Measurements from ENCODE around the gene PIP4K2B. TPM values are rescaled to one million over a fixed set of nuclear protein-coding genes. Genes with fewer than 3 reads are reported as not detected.

The PIP4K2B gene
- total RNA-seq, 1 experiment from 2014 or later, result 42.3 TPM

GRCh38 chr17:38844261-38844757 lies 45.0 kb upstream of the PIP4K2B start:
- BruUV-seq (replicated peaks), result no TSS peak
- ATAC-seq (no peak), DNase-seq (ENCODE audit: low read depth, low spot score) (no peak)
- peaks cover 8% of the 10 kb centered on the region; the same call in 1 of the 2 replicates for H3K36me3 ChIP-seq (ENCODE audit: control insufficient read depth, insufficient read depth, low read length)
- no peak overlapping the region for H3K4me3 ChIP-seq (ENCODE audit: low read depth in 2 of 2, low read length in 2 of 2)
- H3K27me3 ChIP-seq (ENCODE audit: control insufficient read depth, insufficient read depth, low read length), result no peaks in the 10 kb centered on the region
- no peaks in the 10 kb centered on the region for H3K9me3 ChIP-seq (ENCODE audit: control insufficient read depth, insufficient read depth, low read depth, low read length)
- H3K4me1 ChIP-seq (ENCODE audit: control insufficient read depth, insufficient read depth, low read length), result peaks cover 3% of the 10 kb centered on the region; the same call in 1 of the 2 replicates
- no peak overlapping the region; the same call in 1 of the 2 replicates for H3K27ac ChIP-seq (ENCODE audit: low read length)
- intact Hi-C loops (cut with micrococcal nuclease; ENCODE audit: unreplicated experiment), result no loop called here
- CTCF ChIA-PET, result interaction anchor here (0.7 kb wide), 1 partner anchor 321 kb away, joined by 4 read pairs; no protein-coding TSS in a partner anchor
- POLR2A ChIA-PET, result interaction anchor here (0.6 kb wide), 2 partner anchors 56 to 92 kb away, joined by 9 to 10 read pairs; no protein-coding TSS in a partner anchor
- in situ Hi-C loops (cut with HindIII; ENCODE audit: low pct_unique_long_range_greater_than_20kb, low sequenced_read_pairs), result no loop called here
- TF ChIP-seq POLR2AphosphoS5 (IDR thresholded peaks at IDR 0.05; ENCODE audit: low read depth, low read length) (no peak), TCF7L2 (IDR thresholded peaks at IDR 0.05; ENCODE audit: low read depth, low read length) (no peak), CTCF (IDR thresholded peaks at IDR 0.05) (no peak)

- DNase-seq (ENCODE audit: low read depth, low spot score) (no peak), ATAC-seq (no peak)
- peak overlapping the region; percentile 95 for H3K27ac ChIP-seq (ENCODE audit: low read length)
- ChIA-PET POLR2A (interaction anchor here (0.5 to 1.6 kb wide), 3 partner anchors 16 to 379 kb away, joined by 4 to 7 read pairs (median 5); a partner anchor contains a TSS), CTCF (no interaction called here)
- TSS peak; percentile 100 for BruUV-seq (replicated peaks)
- TF ChIP-seq TCF7L2 (IDR thresholded peaks at IDR 0.05; ENCODE audit: low read depth, low read length), result 0 out of 2 replicates have a peak, but pooled peaks have one; percentile 1
- TF ChIP-seq REST (IDR thresholded peaks at IDR 0.05; ENCODE audit: insufficient read depth in 1 of 2, low read depth in 2 of 2, low read length in 1 of 2), result no peak
- TF ChIP-seq CTCF (IDR thresholded peaks at IDR 0.05), result no peak
- no peaks in the 10 kb centered on the region for H3K9me3 ChIP-seq (ENCODE audit: control insufficient read depth, insufficient read depth, low read depth, low read length)
- intact Hi-C loops (cut with micrococcal nuclease; ENCODE audit: unreplicated experiment), result no loop called here
- in situ Hi-C loops (cut with HindIII; ENCODE audit: low pct_unique_long_range_greater_than_20kb, low sequenced_read_pairs), result no loop called here
- no peaks in the 10 kb centered on the region for H3K27me3 ChIP-seq (ENCODE audit: control insufficient read depth, insufficient read depth, low read length)
- H3K4me3 ChIP-seq (ENCODE audit: low read depth in 2 of 2, low read length in 2 of 2), result peak overlapping the region; percentile 66 to 94
- H3K36me3 ChIP-seq (ENCODE audit: control insufficient read depth, insufficient read depth, low read length), result no peaks in the 10 kb centered on the region; the same call in 1 of the 2 replicates
- peaks cover 10% of the 10 kb centered on the region for H3K4me1 ChIP-seq (ENCODE audit: control insufficient read depth, insufficient read depth, low read length)
These were observed 26.4 kb upstream of the PIP4K2B start for GRCh38 chr17:38825762-38826247.

Measured in Panc1 (cell line).